CD4-positive, alpha-beta T cell treated with Interferon alpha-2 for 1 hour (primary cell): ENCODE measurements around the gene OGDHL.

ENCODE experiments used
- DNase-seq, 2 donors: peaks; one replicate each; pipeline ENCODE4 v3.0.0-alpha.2; 2020 to 2022

The OGDHL gene

GRCh38 chr10:49686651-49687050 is 75.5 kb downstream of the OGDHL start:
- no peak for DNase-seq
